Peyer's patch (tissue), 4 donors: ENCODE results near the gene MYL12A.

ENCODE experiments used
- POLR2A ChIP-seq, 2 donors: fragments of 450-650 bp; IDR thresholded peaks; one replicate each; pipeline ENCODE4 v1.5.1; 2017; ENCODE audit warnings: antibody characterized with exemption in 2 of 2, mild to moderate bottlenecking in 2 of 2, moderate library complexity in 2 of 2
- TF ChIP-seq, protein P1 (sequence below), 6 experiments: fragments of 450-650 bp in 4 of 6; fragments of 200-600 bp in 2 of 6; sonication (generic) in 1 of 6; IDR thresholded peaks; one replicate each; pipeline ENCODE4 v1.5.1; 2017 to 2019; ENCODE audit warnings: antibody characterized with exemption in 6 of 6, mild to moderate bottlenecking in 3 of 6, moderate library complexity in 1 of 6

DNA sequence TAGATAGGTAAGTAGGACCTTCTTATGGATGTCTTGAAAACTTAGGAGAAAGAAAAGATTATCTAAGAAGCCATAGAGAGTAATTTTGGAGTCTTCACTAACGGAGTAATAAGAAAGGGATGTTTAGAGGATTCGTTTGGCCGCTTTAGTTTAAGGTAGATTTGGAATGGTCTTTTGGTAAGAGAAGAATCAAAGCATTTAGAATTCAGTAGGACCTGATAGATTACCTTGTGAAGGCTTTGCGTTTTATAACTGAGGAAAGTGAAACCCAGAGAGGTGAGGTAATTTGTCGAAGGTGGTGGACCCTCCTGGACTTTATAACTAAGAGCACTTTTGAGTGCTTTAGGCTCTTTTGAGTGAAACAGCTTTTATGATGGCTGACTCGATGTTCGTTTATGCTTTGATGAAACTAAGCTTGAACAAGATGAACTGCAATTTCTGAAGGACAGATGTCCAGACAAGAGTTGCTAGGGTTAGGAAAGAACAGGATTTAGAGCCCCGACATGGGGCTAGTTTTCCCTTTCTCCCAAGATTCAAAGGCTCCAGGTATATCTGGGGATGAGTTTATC, 15.6 kb downstream of the MYL12A start:
- TF ChIP-seq, protein P1, sequence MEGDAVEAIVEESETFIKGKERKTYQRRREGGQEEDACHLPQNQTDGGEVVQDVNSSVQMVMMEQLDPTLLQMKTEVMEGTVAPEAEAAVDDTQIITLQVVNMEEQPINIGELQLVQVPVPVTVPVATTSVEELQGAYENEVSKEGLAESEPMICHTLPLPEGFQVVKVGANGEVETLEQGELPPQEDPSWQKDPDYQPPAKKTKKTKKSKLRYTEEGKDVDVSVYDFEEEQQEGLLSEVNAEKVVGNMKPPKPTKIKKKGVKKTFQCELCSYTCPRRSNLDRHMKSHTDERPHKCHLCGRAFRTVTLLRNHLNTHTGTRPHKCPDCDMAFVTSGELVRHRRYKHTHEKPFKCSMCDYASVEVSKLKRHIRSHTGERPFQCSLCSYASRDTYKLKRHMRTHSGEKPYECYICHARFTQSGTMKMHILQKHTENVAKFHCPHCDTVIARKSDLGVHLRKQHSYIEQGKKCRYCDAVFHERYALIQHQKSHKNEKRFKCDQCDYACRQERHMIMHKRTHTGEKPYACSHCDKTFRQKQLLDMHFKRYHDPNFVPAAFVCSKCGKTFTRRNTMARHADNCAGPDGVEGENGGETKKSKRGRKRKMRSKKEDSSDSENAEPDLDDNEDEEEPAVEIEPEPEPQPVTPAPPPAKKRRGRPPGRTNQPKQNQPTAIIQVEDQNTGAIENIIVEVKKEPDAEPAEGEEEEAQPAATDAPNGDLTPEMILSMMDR (IDR thresholded peaks at IDR 0.05): no peak
- no peak for TF ChIP-seq POLR2A (IDR thresholded peaks at IDR 0.05)
